Liver (tissue), 9 donors: ENCODE data around the gene CAPN2. TPM values are rescaled to one million over a fixed set of nuclear protein-coding genes. Genes with fewer than 3 reads are reported as not detected.

Experiments used
- DNase-seq: peaks from one replicate; pipeline ENCODE4 v3.0.0-alpha.2; 2017; ENCODE audit warnings: low spot score
- H3K27ac ChIP-seq, 2 donors: one replicate each; pipeline ENCODE4 v1.7.0; 2013; ENCODE audit warnings: inconsistent platforms in 2 of 2, low read length in 2 of 2, control low read depth in 1 of 2, low read depth in 1 of 2, mild to moderate bottlenecking in 1 of 2
- H3K27me3 ChIP-seq, 4 donors: one replicate each; pipeline versions ENCODE4 v1.6.1 to v1.7.0; 2013; ENCODE audit warnings: low read length in 3 of 4, inconsistent platforms in 1 of 4, mild to moderate bottlenecking in 1 of 4, moderate library complexity in 1 of 4; ENCODE audit not compliant: control insufficient read depth in 4 of 4, insufficient read depth in 4 of 4
- H3K36me3 ChIP-seq, 4 donors: one replicate each; pipeline versions ENCODE4 v1.6.1 to v1.7.0; 2013; ENCODE audit warnings: low read length in 3 of 4, mild to moderate bottlenecking in 3 of 4, low read depth in 1 of 4, moderate library complexity in 1 of 4; ENCODE audit not compliant: control insufficient read depth in 4 of 4, insufficient read depth in 3 of 4
- H3K4me1 ChIP-seq, 4 donors: one replicate each; pipeline versions ENCODE4 v1.6.1 to v1.7.0; 2013; ENCODE audit warnings: low read length in 3 of 4, mild to moderate bottlenecking in 3 of 4, moderate library complexity in 1 of 4; ENCODE audit not compliant: control insufficient read depth in 4 of 4, insufficient read depth in 4 of 4
- H3K4me3 ChIP-seq, 3 donors: one replicate each; pipeline versions ENCODE4 v1.6.1 to v1.7.0; 2013; ENCODE audit warnings: low read length in 3 of 3, control low read depth in 1 of 3, low read depth in 1 of 3, mild to moderate bottlenecking in 1 of 3
- H3K9ac ChIP-seq, 2 donors: one replicate each; pipeline ENCODE4 v1.7.0; 2013; ENCODE audit warnings: low read length in 2 of 2, mild to moderate bottlenecking in 2 of 2, moderate library complexity in 2 of 2, control low read depth in 1 of 2, low read depth in 1 of 2
- H3K9me3 ChIP-seq, 4 donors: one replicate each; pipeline versions ENCODE4 v1.6.1 to v1.7.0; 2013; ENCODE audit warnings: low read length in 3 of 4; ENCODE audit not compliant: control insufficient read depth in 4 of 4
- ATF3 ChIP-seq: IDR thresholded peaks from 2 replicates; pipeline ENCODE4 v1.6.1; 2016; ENCODE audit warnings: antibody characterized with exemption
- CTCF ChIP-seq: fragments of 150-350 bp; IDR thresholded peaks from 2 replicates; pipeline ENCODE4 v1.5.1; 2017; ENCODE audit warnings: improper control_type of control experiment, low read depth, low read length; ENCODE audit not compliant: missing input control
- FOXA1 ChIP-seq: IDR thresholded peaks from 2 replicates; pipeline ENCODE4 v1.6.1; 2016; ENCODE audit warnings: antibody characterized with exemption
- FOXA2 ChIP-seq: IDR thresholded peaks from 2 replicates; pipeline ENCODE4 v1.6.1; 2016; ENCODE audit warnings: antibody characterized with exemption
- HNF4A ChIP-seq, 2 donors: conservative IDR thresholded peaks; 2 replicates each; pipeline ENCODE4 v1.6.1; 2016; ENCODE audit warnings: antibody characterized with exemption in 2 of 2, mild to moderate bottlenecking in 2 of 2
- HNF4G ChIP-seq: IDR thresholded peaks from 2 replicates; pipeline ENCODE4 v1.6.1; 2016; ENCODE audit warnings: antibody characterized with exemption
- JUND ChIP-seq, 2 donors: IDR thresholded peaks; 2 replicates each; pipeline ENCODE4 v1.6.1; 2016; ENCODE audit warnings: antibody characterized with exemption in 2 of 2
- MAX ChIP-seq: IDR thresholded peaks from 2 replicates; pipeline ENCODE4 v1.6.1; 2016; ENCODE audit warnings: antibody characterized with exemption
- NR2F2 ChIP-seq: IDR thresholded peaks from 2 replicates; pipeline ENCODE4 v1.6.1; 2016; ENCODE audit warnings: antibody characterized with exemption
- RAD21 ChIP-seq, 2 donors: IDR thresholded peaks; 2 replicates each; pipeline ENCODE4 v1.6.1; 2016; ENCODE audit warnings: antibody characterized with exemption in 2 of 2, mild to moderate bottlenecking in 2 of 2
- REST ChIP-seq: IDR thresholded peaks from 2 replicates; pipeline ENCODE4 v1.6.1; 2016; ENCODE audit warnings: antibody characterized with exemption, mild to moderate bottlenecking
- RXRA ChIP-seq, 2 donors: IDR thresholded peaks; 2 replicates each; pipeline ENCODE4 v1.6.1; 2017 to 2018; ENCODE audit warnings: antibody characterized with exemption in 2 of 2, mild to moderate bottlenecking in 1 of 2
- SP1 ChIP-seq: IDR thresholded peaks from 2 replicates; pipeline ENCODE4 v1.6.1; 2018; ENCODE audit warnings: antibody characterized with exemption, mild to moderate bottlenecking
- TAF1 ChIP-seq: conservative IDR thresholded peaks from 2 replicates; pipeline ENCODE4 v1.6.1; 2016; ENCODE audit warnings: antibody characterized with exemption, mild to moderate bottlenecking
- YY1 ChIP-seq: IDR thresholded peaks from 2 replicates; pipeline ENCODE4 v1.6.1; 2016; ENCODE audit warnings: antibody characterized with exemption, mild to moderate bottlenecking
- WGBS: extraction: QIAGEN DNeasy Blood & Tissue Kit; methylation state at CpG from one replicate; pipeline ENCODE4 v1.1.7; 2013; 5-methylcytosine and 5-hydroxymethylcytosine counted together
- polyA plus RNA-seq, 2 donors: library from polyadenylated mRNA; stranded (reverse) in 1 of 2; unstranded in 1 of 2; fragments of 200-250 nt in 1 of 2; fragments of >200 nt in 1 of 2; fragmentation: Nextera tagmentation in 1 of 2; extraction: Ambion mirVana in 1 of 2; gene quantifications; one replicate each; pipeline versions ENCODE4 v1.2.1 to v1.2.3, GENCODE V29; 2013 to 2015
- total RNA-seq, 2 donors: library from RNA; depleted of rRNA; stranded (reverse); fragments of >200 nt; gene quantifications; one replicate each; pipeline ENCODE4 v1.2.3, GENCODE V29; 2014
- donor health status: healthy.
- donor health status: healthy.
- donor health status: healthy.
- donor health status: healthy.
- donor health status: healthy.

CAPN2 gene
- total and polyA plus RNA-seq, 4 donors = 11.2 to 20.7 (median 15.5) TPM

GRCh38 chr1:223729906-223730305 is 17.6 kb downstream of the CAPN2 start (continued):
- TF ChIP-seq REST = no peak
- TF ChIP-seq FOXA2 = no peak
- no peak for TF ChIP-seq FOXA1
- no peak for TF ChIP-seq TAF1
- TF ChIP-seq RAD21 (IDR thresholded peaks at IDR 0.05) = no peak

GRCh38 chr1:223730479-223731132 is 18.3 kb downstream of the CAPN2 start:
- no peak for TF ChIP-seq FOXA1
- DNase-seq = no peak
- peaks cover 0 to 12% (median 5%) of the 10 kb centered on the region in 4 donors for H3K4me1 ChIP-seq
- H3K4me3 ChIP-seq = no peak overlapping the region
- H3K9me3 ChIP-seq = no peaks in the 10 kb centered on the region
- no peak overlapping the region for H3K27ac ChIP-seq
- no peak overlapping the region for H3K9ac ChIP-seq
- no peaks in the 10 kb centered on the region for H3K27me3 ChIP-seq
- WGBS = 79% methylated on average over 4 of the region's 4 CpGs
- no peaks in the 10 kb centered on the region for H3K36me3 ChIP-seq

GRCh38 chr1:223731133-223731770 is 18.9 kb downstream of the CAPN2 start:
- H3K4me1 ChIP-seq = peaks cover 0 to 11% (median 5%) of the 10 kb centered on the region in 4 donors
- no peaks in the 10 kb centered on the region for H3K27me3 ChIP-seq
- H3K27ac ChIP-seq = no peak overlapping the region

More at GRCh38 chr1:223731133-223731770, 18.9 kb downstream of the CAPN2 start:
- Histone ChIP-seq H3K36me3 (peaks cover 0 to 1% (median 0%) of the 10 kb centered on the region in 4 donors), H3K9me3 (no peaks in the 10 kb centered on the region), H3K9ac (no peak overlapping the region), H3K4me3 (no peak overlapping the region)
- WGBS = 82% methylated on average over 13 of the region's 13 CpGs
- TF ChIP-seq ATF3 (no peak), YY1 (no peak), MAX (no peak), JUND (IDR thresholded peaks at IDR 0.05) (no peak), REST (no peak), HNF4A (conservative IDR thresholded peaks at IDR 0.05) (no peak), RXRA (IDR thresholded peaks at IDR 0.05) (no peak), CTCF (no peak), SP1 (no peak), FOXA2 (no peak), NR2F2 (no peak), HNF4G (no peak)
- DNase-seq = no peak
